ENCODE data around the gene SMARCC2. TPM values are rescaled to one million over a fixed set of nuclear protein-coding genes. Genes with fewer than 3 reads are reported as not detected.

Gene SMARCC2
- total RNA-seq, 1 donor from 2014 or later, result 147 TPM

Other genes with a start within 250 kb of the SMARCC2 start
- gene PMEL, start 223.4 kb downstream of the SMARCC2 start, total RNA-seq, result not detected in 2 replicates
- 82.1 and 84.4 TPM in 2 replicates for gene CDK2, start 222.7 kb downstream of the SMARCC2 start, total RNA-seq
- 68.8 and 73.5 TPM in 2 replicates for gene RAB5B, start 215.4 kb downstream of the SMARCC2 start, total RNA-seq
- gene SUOX, start 192.2 kb downstream of the SMARCC2 start, total RNA-seq, result 10.0 and 10.6 TPM in 2 replicates
- gene IKZF4, start 168.4 kb downstream of the SMARCC2 start, total RNA-seq, result 33.2 and 37.8 TPM in 2 replicates
- gene RPS26, start 147.6 kb downstream of the SMARCC2 start, total RNA-seq, result 32.8 and 35.9 TPM in 2 replicates
- 1.3 and 2.5 TPM in 2 replicates for gene ERBB3, start 109.3 kb downstream of the SMARCC2 start, total RNA-seq
- gene PA2G4, start 84.9 kb downstream of the SMARCC2 start, total RNA-seq, result 254 and 261 TPM in 2 replicates
- 3,184 and 3,191 TPM in 2 replicates for gene RPL41, start 72.8 kb downstream of the SMARCC2 start, total RNA-seq
- 9.5 and 10.1 TPM in 2 replicates for gene ZC3H10, start 71.2 kb downstream of the SMARCC2 start, total RNA-seq
- 261 and 266 TPM in 2 replicates for gene ESYT1, start 61.2 kb downstream of the SMARCC2 start, total RNA-seq
- gene MYL6B, start 36.9 kb downstream of the SMARCC2 start, total RNA-seq, result 52.2 and 61.9 TPM in 2 replicates
- 1,662 and 1,663 TPM in 2 replicates for gene MYL6, start 31.1 kb downstream of the SMARCC2 start, total RNA-seq
- 37.8 and 40.7 TPM in 2 replicates for gene RNF41, start 32.4 kb upstream of the SMARCC2 start, total RNA-seq
- 62.1 and 66.5 TPM in 2 replicates for gene NABP2, start 34.9 kb upstream of the SMARCC2 start, total RNA-seq
- 1.1 and 1.9 TPM in 2 replicates for gene SLC39A5, start 40.6 kb upstream of the SMARCC2 start, total RNA-seq
- 57.8 and 74.9 TPM in 2 replicates for gene ANKRD52, start 68.9 kb upstream of the SMARCC2 start, total RNA-seq
- 17.9 and 19.9 TPM in 2 replicates for gene COQ10A, start 77.5 kb upstream of the SMARCC2 start, total RNA-seq
- gene CS, start 110.8 kb upstream of the SMARCC2 start, total RNA-seq, result 255 and 262 TPM in 2 replicates
- gene CNPY2, start 126.5 kb upstream of the SMARCC2 start, total RNA-seq, result 141 and 153 TPM in 2 replicates
- 32.7 and 44.2 TPM in 2 replicates for gene PAN2, start 144.5 kb upstream of the SMARCC2 start, total RNA-seq
- gene IL23A, start 149.4 kb upstream of the SMARCC2 start, total RNA-seq, result 31.6 and 32.8 TPM in 2 replicates
- 239 and 243 TPM in 2 replicates for gene STAT2, start 170.6 kb upstream of the SMARCC2 start, total RNA-seq
- gene APOF, start 173.4 kb upstream of the SMARCC2 start, total RNA-seq, result not detected in 2 replicates